GM23338 (cell line): ENCODE data around the gene MEGF11. TPM values are rescaled to one million over a fixed set of nuclear protein-coding genes. Genes with fewer than 3 reads are reported as not detected.

Experiments
- ATAC-seq: fragments of 200-7000 bp; cut with Tn5 transposase; 3 replicates; pipeline ENCODE4 v1.9.1; 2020
- DNase-seq: peaks from one replicate; pipeline ENCODE4 v3.0.0-alpha.2; 2015; ENCODE audit warnings: low spot score
- H2AFZ ChIP-seq: fragments of 200-600 bp; sonication (generic); 2 replicates; pipeline ENCODE4 v1.8.0; 2016; ENCODE audit warnings: antibody characterized with exemption, mild to moderate bottlenecking, moderate library complexity
- H3F3A ChIP-seq: fragments of 200-600 bp; sonication (generic); replicated peaks from 2 replicates; pipeline ENCODE4 v1.8.0; 2017; ENCODE audit warnings: antibody characterized with exemption, mixed run types, low read depth
- H3K27ac ChIP-seq: fragments of 200-600 bp; sonication (generic); 2 replicates; pipeline ENCODE4 v1.6.1; 2016; ENCODE audit warnings: low read depth
- H3K27me3 ChIP-seq: fragments of 200-600 bp; sonication (generic); 2 replicates; pipeline ENCODE4 v1.8.0; 2016; ENCODE audit warnings: mild to moderate bottlenecking, mixed run types, moderate library complexity; ENCODE audit not compliant: insufficient read depth
- H3K36me3 ChIP-seq: fragments of 200-600 bp; sonication (generic); 2 replicates; pipeline ENCODE4 v1.8.0; 2016; ENCODE audit warnings: mild to moderate bottlenecking; ENCODE audit not compliant: insufficient read depth
- H3K4me1 ChIP-seq: fragments of 200-600 bp; sonication (generic); 2 replicates; pipeline ENCODE4 v1.8.0; 2016; ENCODE audit warnings: mild to moderate bottlenecking, moderate library complexity; ENCODE audit not compliant: insufficient read depth
- H3K4me2 ChIP-seq: fragments of 200-600 bp; sonication (generic); 2 replicates; pipeline ENCODE4 v1.7.1; 2017; ENCODE audit warnings: mixed run types
- H3K4me3 ChIP-seq: fragments of 200-600 bp; sonication (generic); 2 replicates; pipeline ENCODE4 v1.6.1; 2016; ENCODE audit warnings: mixed run types
- H3K79me2 ChIP-seq: fragments of 200-600 bp; sonication (generic); replicated peaks from 2 replicates; pipeline ENCODE4 v1.8.0; 2017; ENCODE audit warnings: mild to moderate bottlenecking; ENCODE audit not compliant: insufficient read depth
- H3K9me2 ChIP-seq: fragments of 200-600 bp; sonication (generic); 2 replicates; pipeline ENCODE4 v1.8.0; 2017; ENCODE audit not compliant: insufficient read depth
- H4K20me1 ChIP-seq: fragments of 200-600 bp; sonication (generic); replicated peaks from 2 replicates; pipeline ENCODE4 v1.8.0; 2017; ENCODE audit warnings: mild to moderate bottlenecking; ENCODE audit not compliant: insufficient read depth
- H3K27ac Mint-ChIP-seq: 2 replicates; pipeline ENCODE4 v1.8.0; 2020; ENCODE audit warnings: inconsistent platforms, mild to moderate bottlenecking, moderate library complexity, mixed read lengths
- H3K27me3 Mint-ChIP-seq: 3 replicates; pipeline ENCODE4 v1.8.0; 2022; ENCODE audit warnings: low read depth, mild to moderate bottlenecking, moderate library complexity, mixed read lengths, inconsistent platforms; ENCODE audit not compliant: insufficient read depth, poor library complexity
- H3K36me3 Mint-ChIP-seq: 3 replicates; pipeline ENCODE4 v1.8.0; 2021; ENCODE audit warnings: low read depth, mild to moderate bottlenecking, inconsistent platforms, moderate library complexity, mixed read lengths
- H3K4me1 Mint-ChIP-seq: 3 replicates; pipeline ENCODE4 v1.8.0; 2020; ENCODE audit warnings: mild to moderate bottlenecking, inconsistent platforms, mixed read lengths
- H3K4me3 Mint-ChIP-seq: 3 replicates; pipeline ENCODE4 v1.8.0; 2021; ENCODE audit warnings: moderate library complexity, mild to moderate bottlenecking, inconsistent platforms, mixed read lengths
- H3K9me3 Mint-ChIP-seq: 3 replicates; pipeline ENCODE4 v1.8.0; 2020; ENCODE audit warnings: moderate library complexity, mild to moderate bottlenecking, inconsistent platforms, mixed read lengths
- EZH2 ChIP-seq: fragments of 200-600 bp; sonication (generic); IDR thresholded peaks from one replicate; pipeline ENCODE4 v1.8.0; 2017; ENCODE audit warnings: antibody characterized with exemption, mild to moderate bottlenecking, low read depth; ENCODE audit not compliant: unreplicated experiment
- EZH2phosphoT487 ChIP-seq: fragments of 200-600 bp; sonication (generic); IDR thresholded peaks from one replicate; pipeline ENCODE4 v1.8.1; 2018; ENCODE audit warnings: antibody characterized with exemption; ENCODE audit not compliant: unreplicated experiment
- JUNB ChIP-seq: IDR thresholded peaks from one replicate; pipeline ENCODE4 v1.6.1; 2016; ENCODE audit warnings: antibody characterized with exemption; ENCODE audit not compliant: unreplicated experiment
- NANOG ChIP-seq: IDR thresholded peaks from 2 replicates; pipeline ENCODE4 v1.6.1; 2016; ENCODE audit warnings: antibody characterized with exemption, borderline replicate concordance
- POLR2AphosphoS5 ChIP-seq: IDR thresholded peaks from 2 replicates; pipeline ENCODE4 v1.6.1; 2016; ENCODE audit warnings: antibody characterized with exemption, low read depth
- STAT1 ChIP-seq: IDR thresholded peaks from one replicate; pipeline ENCODE4 v1.6.1; 2016; ENCODE audit warnings: antibody characterized with exemption; ENCODE audit not compliant: unreplicated experiment
- ZNF114 ChIP-seq: fragments of 250-450 bp; sonication (Bioruptor Pico); IDR thresholded peaks from 2 replicates; pipeline ENCODE4 v1.5.0; 2020; ENCODE audit warnings: mild to moderate bottlenecking, moderate library complexity
- ZNF462 ChIP-seq: fragments of 250-450 bp; sonication (Bioruptor Pico); IDR thresholded peaks from 2 replicates; pipeline ENCODE4 v1.5.0; 2020; ENCODE audit warnings: mild to moderate bottlenecking, moderate library complexity
- polyA plus RNA-seq: library from polyadenylated mRNA; unstranded; fragments of >200 nt; fragmentation: Nextera tagmentation; extraction: Ambion mirVana; gene quantifications from 2 replicates; pipeline ENCODE4 v1.2.1, GENCODE V29; 2016
- total RNA-seq: library from RNA; depleted of rRNA; stranded (reverse); fragments of >200 nt; shearing (Covaris generic); gene quantifications from 2 replicates; pipeline ENCODE4 v1.2.3, GENCODE V29; 2014

Gene MEGF11
- total and polyA plus RNA-seq, 2 experiments from 2014 or later: 1.3 to 1.9 TPM

GRCh38 chr15:65938604-65939003, 314.9 kb downstream of the MEGF11 start:
- H3K27me3 Mint-ChIP-seq: peaks cover 6% of the 10 kb centered on the region
- H3K27ac Mint-ChIP-seq: no peak overlapping the region

More at GRCh38 chr15:65938604-65939003, 314.9 kb downstream of the MEGF11 start:
- H3K9me3 Mint-ChIP-seq: no peaks in the 10 kb centered on the region
- Histone ChIP-seq H3K4me1 (no peaks in the 10 kb centered on the region), H3K4me2 (no peak overlapping the region), H3K36me3 (no peaks in the 10 kb centered on the region), H3K9me2 (no peaks in the 10 kb centered on the region), H3K4me3 (no peak overlapping the region), H3K27ac (no peak overlapping the region), H2AFZ (no peak overlapping the region), H4K20me1 (no peaks in the 10 kb centered on the region), H3K79me2 (no peaks in the 10 kb centered on the region), H3F3A (no peaks in the 10 kb centered on the region), H3K27me3 (no peaks in the 10 kb centered on the region)
- DNase-seq: no peak
- H3K36me3 Mint-ChIP-seq: no peaks in the 10 kb centered on the region
- no peak for TF ChIP-seq ZNF114 (CRISPR knock-in tag)
- no peak for TF ChIP-seq EZH2phosphoT487
- TF ChIP-seq NANOG: no peak
- no peak for TF ChIP-seq EZH2
- no peak for TF ChIP-seq ZNF462
- TF ChIP-seq STAT1: no peak
- no peak for TF ChIP-seq JUNB
- no peak for TF ChIP-seq POLR2AphosphoS5
- ATAC-seq: no peak
- peaks cover 3% of the 10 kb centered on the region; the same call in 2 of the 3 replicates for H3K4me1 Mint-ChIP-seq
- H3K4me3 Mint-ChIP-seq: no peak overlapping the region
